ENCODE results near the gene GPR183.

- TF ChIP-seq, protein P1, sequence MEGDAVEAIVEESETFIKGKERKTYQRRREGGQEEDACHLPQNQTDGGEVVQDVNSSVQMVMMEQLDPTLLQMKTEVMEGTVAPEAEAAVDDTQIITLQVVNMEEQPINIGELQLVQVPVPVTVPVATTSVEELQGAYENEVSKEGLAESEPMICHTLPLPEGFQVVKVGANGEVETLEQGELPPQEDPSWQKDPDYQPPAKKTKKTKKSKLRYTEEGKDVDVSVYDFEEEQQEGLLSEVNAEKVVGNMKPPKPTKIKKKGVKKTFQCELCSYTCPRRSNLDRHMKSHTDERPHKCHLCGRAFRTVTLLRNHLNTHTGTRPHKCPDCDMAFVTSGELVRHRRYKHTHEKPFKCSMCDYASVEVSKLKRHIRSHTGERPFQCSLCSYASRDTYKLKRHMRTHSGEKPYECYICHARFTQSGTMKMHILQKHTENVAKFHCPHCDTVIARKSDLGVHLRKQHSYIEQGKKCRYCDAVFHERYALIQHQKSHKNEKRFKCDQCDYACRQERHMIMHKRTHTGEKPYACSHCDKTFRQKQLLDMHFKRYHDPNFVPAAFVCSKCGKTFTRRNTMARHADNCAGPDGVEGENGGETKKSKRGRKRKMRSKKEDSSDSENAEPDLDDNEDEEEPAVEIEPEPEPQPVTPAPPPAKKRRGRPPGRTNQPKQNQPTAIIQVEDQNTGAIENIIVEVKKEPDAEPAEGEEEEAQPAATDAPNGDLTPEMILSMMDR (conservative IDR thresholded peaks at IDR 0.05 in 1 of 2, IDR thresholded peaks at IDR 0.05 in 1 of 2; ENCODE audit: extremely low read depth in 1 of 2, insufficient read depth in 1 of 2, low read depth in 1 of 2, low read length in 2 of 2) = no peak
- TF ChIP-seq EZH2 (IDR thresholded peaks at IDR 0.05; ENCODE audit: borderline replicate concordance, low read length) = no peak
Observed at GRCh38 chr13:99279637-99280036, 27.6 kb downstream of the GPR183 start.

Measured in mammary epithelial cell (primary cell).